ENCODE measurements around the gene GNAT1.

DNA sequence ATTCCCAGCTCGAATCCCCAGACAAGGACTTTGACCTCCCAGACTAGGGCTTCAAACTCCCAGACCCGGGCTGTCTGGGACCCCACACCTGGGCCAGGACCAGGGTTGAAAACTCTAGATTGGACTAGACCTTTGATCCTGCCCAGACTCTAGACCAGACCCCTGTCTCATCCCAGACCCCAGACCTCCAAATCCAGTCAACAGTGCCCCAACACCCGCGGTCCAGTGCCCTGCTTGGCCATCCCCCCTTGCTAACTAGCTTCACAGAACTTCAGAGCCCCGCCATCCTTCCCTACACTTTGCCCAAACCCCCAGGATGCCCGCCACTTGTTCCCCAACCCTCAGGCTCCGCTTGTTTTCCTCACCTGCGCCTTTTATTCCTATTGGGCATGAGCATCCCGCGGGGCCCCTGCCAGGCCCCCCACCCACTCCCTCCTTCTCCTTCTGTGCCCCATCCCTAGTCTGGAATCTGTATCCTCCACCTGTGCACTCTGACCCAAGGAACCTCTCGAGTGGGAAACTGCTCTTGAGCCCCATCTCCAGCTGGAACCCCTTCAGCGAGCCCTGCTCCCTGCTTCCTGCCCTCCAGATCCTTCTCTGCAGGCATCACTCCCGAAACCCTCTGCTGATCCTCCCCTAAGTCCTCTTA is 45.2 kb downstream of the GNAT1 start:
- TF ChIP-seq OSR1 (CRISPR knock-in tag; IDR thresholded peaks at IDR 0.05) (no peak), CSDC2 (CRISPR knock-in tag; IDR thresholded peaks at IDR 0.05) (no peak), POU6F1 (CRISPR knock-in tag; IDR thresholded peaks at IDR 0.05; ENCODE audit: borderline replicate concordance, low read depth) (no peak), ZFP30 (CRISPR knock-in tag; IDR thresholded peaks at IDR 0.05) (no peak), ARNTL (CRISPR knock-in tag; IDR thresholded peaks at IDR 0.05; ENCODE audit: borderline replicate concordance, low read depth) (no peak), TCF4 (CRISPR knock-in tag; IDR thresholded peaks at IDR 0.05; ENCODE audit: borderline replicate concordance) (no peak), ZFP3 (CRISPR knock-in tag; IDR thresholded peaks at IDR 0.05) (no peak), TOX (CRISPR knock-in tag; IDR thresholded peaks at IDR 0.05; ENCODE audit: borderline replicate concordance) (no peak), GLIS3 (CRISPR knock-in tag; IDR thresholded peaks at IDR 0.05) (no peak)
- TF ChIP-seq, protein P1, sequence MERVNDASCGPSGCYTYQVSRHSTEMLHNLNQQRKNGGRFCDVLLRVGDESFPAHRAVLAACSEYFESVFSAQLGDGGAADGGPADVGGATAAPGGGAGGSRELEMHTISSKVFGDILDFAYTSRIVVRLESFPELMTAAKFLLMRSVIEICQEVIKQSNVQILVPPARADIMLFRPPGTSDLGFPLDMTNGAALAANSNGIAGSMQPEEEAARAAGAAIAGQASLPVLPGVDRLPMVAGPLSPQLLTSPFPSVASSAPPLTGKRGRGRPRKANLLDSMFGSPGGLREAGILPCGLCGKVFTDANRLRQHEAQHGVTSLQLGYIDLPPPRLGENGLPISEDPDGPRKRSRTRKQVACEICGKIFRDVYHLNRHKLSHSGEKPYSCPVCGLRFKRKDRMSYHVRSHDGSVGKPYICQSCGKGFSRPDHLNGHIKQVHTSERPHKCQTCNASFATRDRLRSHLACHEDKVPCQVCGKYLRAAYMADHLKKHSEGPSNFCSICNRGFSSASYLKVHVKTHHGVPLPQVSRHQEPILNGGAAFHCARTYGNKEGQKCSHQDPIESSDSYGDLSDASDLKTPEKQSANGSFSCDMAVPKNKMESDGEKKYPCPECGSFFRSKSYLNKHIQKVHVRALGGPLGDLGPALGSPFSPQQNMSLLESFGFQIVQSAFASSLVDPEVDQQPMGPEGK (CRISPR knock-in tag; IDR thresholded peaks at IDR 0.05; ENCODE audit: borderline replicate concordance): no peak
- TF ChIP-seq, protein P2, sequence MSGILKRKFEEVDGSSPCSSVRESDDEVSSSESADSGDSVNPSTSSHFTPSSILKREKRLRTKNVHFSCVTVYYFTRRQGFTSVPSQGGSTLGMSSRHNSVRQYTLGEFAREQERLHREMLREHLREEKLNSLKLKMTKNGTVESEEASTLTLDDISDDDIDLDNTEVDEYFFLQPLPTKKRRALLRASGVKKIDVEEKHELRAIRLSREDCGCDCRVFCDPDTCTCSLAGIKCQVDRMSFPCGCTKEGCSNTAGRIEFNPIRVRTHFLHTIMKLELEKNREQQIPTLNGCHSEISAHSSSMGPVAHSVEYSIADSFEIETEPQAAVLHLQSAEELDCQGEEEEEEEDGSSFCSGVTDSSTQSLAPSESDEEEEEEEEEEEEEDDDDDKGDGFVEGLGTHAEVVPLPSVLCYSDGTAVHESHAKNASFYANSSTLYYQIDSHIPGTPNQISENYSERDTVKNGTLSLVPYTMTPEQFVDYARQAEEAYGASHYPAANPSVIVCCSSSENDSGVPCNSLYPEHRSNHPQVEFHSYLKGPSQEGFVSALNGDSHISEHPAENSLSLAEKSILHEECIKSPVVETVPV (CRISPR knock-in tag; IDR thresholded peaks at IDR 0.05): no peak

Data from SK-N-SH treated with all-trans-retinoic acid at 6 μM for 48 hours (cell line).